GM23248 (cell line): Measurements from ENCODE around the gene TECTA. TPM values are rescaled to one million over a fixed set of nuclear protein-coding genes. Genes with fewer than 3 reads are reported as not detected.
A peak's percentile ranks its signal among the peaks of the same experiment; 100 is the strongest.

Experiments used
- DNase-seq: peaks from one replicate; pipeline ENCODE4 v3.0.0-alpha.2; 2015
- H2AFZ ChIP-seq: fragments of 200-600 bp; sonication (generic); 2 replicates; pipeline ENCODE4 v1.6.1; 2016; ENCODE audit warnings: antibody characterized with exemption
- H3F3A ChIP-seq: fragments of 200-600 bp; sonication (generic); 2 replicates; pipeline ENCODE4 v1.6.1; 2016; ENCODE audit warnings: mild to moderate bottlenecking, antibody characterized with exemption, mixed run types; ENCODE audit not compliant: insufficient read depth
- H3K27ac ChIP-seq: fragments of 200-600 bp; sonication (generic); 2 replicates; pipeline ENCODE4 v1.5.1; 2016; ENCODE audit warnings: mild to moderate bottlenecking
- H3K27me3 ChIP-seq: fragments of 200-600 bp; sonication (generic); replicated peaks from 2 replicates; pipeline ENCODE4 v1.6.1; 2016; ENCODE audit warnings: mild to moderate bottlenecking; ENCODE audit not compliant: insufficient read depth
- H3K36me3 ChIP-seq: fragments of 200-600 bp; sonication (generic); 2 replicates; pipeline ENCODE4 v1.6.1; 2016; ENCODE audit warnings: low read depth, mild to moderate bottlenecking
- H3K4me1 ChIP-seq: fragments of 200-600 bp; sonication (generic); 2 replicates; pipeline ENCODE4 v1.6.1; 2016; ENCODE audit warnings: mild to moderate bottlenecking; ENCODE audit not compliant: insufficient read depth
- H3K4me2 ChIP-seq: fragments of 200-600 bp; sonication (generic); one replicate; pipeline ENCODE4 v1.6.1; 2016; ENCODE audit warnings: mild to moderate bottlenecking; ENCODE audit not compliant: unreplicated experiment
- H3K4me3 ChIP-seq: fragments of 200-600 bp; sonication (generic); 2 replicates; pipeline ENCODE4 v1.5.1; 2016; ENCODE audit warnings: mild to moderate bottlenecking
- H3K79me2 ChIP-seq: fragments of 200-600 bp; sonication (generic); 2 replicates; pipeline ENCODE4 v1.6.1; 2016; ENCODE audit warnings: mild to moderate bottlenecking; ENCODE audit not compliant: insufficient read depth
- H3K9ac ChIP-seq: fragments of 200-600 bp; sonication (generic); 2 replicates; pipeline ENCODE4 v1.6.1; 2016; ENCODE audit warnings: mild to moderate bottlenecking
- H3K9me2 ChIP-seq: fragments of 200-600 bp; sonication (generic); 2 replicates; pipeline ENCODE4 v1.6.1; 2016; ENCODE audit warnings: mixed run types, mild to moderate bottlenecking, moderate library complexity; ENCODE audit not compliant: insufficient read depth
- H3K9me3 ChIP-seq: fragments of 200-600 bp; sonication (generic); one replicate; pipeline ENCODE4 v1.6.1; 2017; ENCODE audit warnings: low read depth
- H4K20me1 ChIP-seq: fragments of 200-600 bp; sonication (generic); 2 replicates; pipeline ENCODE4 v1.6.0; 2016; ENCODE audit not compliant: insufficient read depth
- EZH2 ChIP-seq: fragments of 200-600 bp; sonication (generic); IDR thresholded peaks from 2 replicates; pipeline ENCODE4 v1.6.1; 2018; ENCODE audit warnings: antibody characterized with exemption, mild to moderate bottlenecking; ENCODE audit not compliant: insufficient read depth, poor library complexity, severe bottlenecking
- EZH2phosphoT487 ChIP-seq: fragments of 200-600 bp; sonication (generic); IDR thresholded peaks from 2 replicates; pipeline ENCODE4 v1.6.1; 2018; ENCODE audit warnings: antibody characterized with exemption, moderate library complexity, mild to moderate bottlenecking, low read depth; ENCODE audit not compliant: insufficient read depth
- WGBS, 2 experiments: methylation state at CpG; one replicate each; pipeline ENCODE4 v1.1.6; 2015 to 2017; ENCODE audit warnings: low lambda C conversion rate in 2 of 2, low coverage in 1 of 2; ENCODE audit errors: missing lambda C conversion rate in 2 of 2; 5-methylcytosine and 5-hydroxymethylcytosine counted together
- in situ Hi-C: fragments of 300-500 bp; cut with MboI; formaldehyde crosslinking; loops from 2 replicates; pipeline ENCODE4 v1.15.0; 2020
- polyA plus RNA-seq: library from polyadenylated mRNA; unstranded; fragments of >200 nt; fragmentation: Nextera tagmentation; extraction: Ambion mirVana; gene quantifications from 2 replicates; pipeline ENCODE4 v1.2.1, GENCODE V29; 2016
- total RNA-seq: library from RNA; depleted of rRNA; stranded (reverse); fragments of >200 nt; shearing (Covaris generic); gene quantifications from 2 replicates; pipeline ENCODE4 v1.2.3, GENCODE V29; 2014

Gene TECTA
- total and polyA plus RNA-seq, 2 experiments from 2014 or later = under 0.01 to 0.08 TPM

- Histone ChIP-seq H3F3A (peaks cover 6% of the 10 kb centered on the region; the same call in 1 of the 2 replicates), H4K20me1 (no peaks in the 10 kb centered on the region), H3K9me3 (no peaks in the 10 kb centered on the region), H3K27me3 (no peaks in the 10 kb centered on the region), H2AFZ (no peak overlapping the region), H3K27ac (no peak overlapping the region), H3K79me2 (no peaks in the 10 kb centered on the region), H3K9ac (no peak overlapping the region), H3K4me3 (no peak overlapping the region), H3K4me1 (peaks cover 6% of the 10 kb centered on the region; the same call in 1 of the 2 replicates), H3K36me3 (no peaks in the 10 kb centered on the region), H3K4me2 (no peak overlapping the region), H3K9me2 (no peaks in the 10 kb centered on the region)
- in situ Hi-C loops = no loop called here
- TF ChIP-seq EZH2phosphoT487 (no peak), EZH2 (no peak)
- WGBS, 2 experiments = 90 to 91% methylated on average over 29 of the region's 29 CpGs
- no peak for DNase-seq
These were observed 28.6 kb downstream of the TECTA start for GRCh38 chr11:121129362-121130340.

GRCh38 chr11:121131656-121132055 is 30.6 kb downstream of the TECTA start:
- no peak for TF ChIP-seq EZH2
- no peak for TF ChIP-seq EZH2phosphoT487
- Histone ChIP-seq H3K27me3 (no peaks in the 10 kb centered on the region), H3K9me2 (no peaks in the 10 kb centered on the region), H3K36me3 (no peaks in the 10 kb centered on the region), H3K27ac (no peak overlapping the region), H3F3A (peaks cover 6% of the 10 kb centered on the region; the same call in 1 of the 2 replicates), H3K4me2 (no peak overlapping the region), H4K20me1 (no peaks in the 10 kb centered on the region), H3K4me1 (peaks cover 6% of the 10 kb centered on the region; the same call in 1 of the 2 replicates), H3K9ac (no peak overlapping the region), H2AFZ (no peak overlapping the region), H3K4me3 (no peak overlapping the region), H3K79me2 (no peaks in the 10 kb centered on the region), H3K9me3 (no peaks in the 10 kb centered on the region)
- in situ Hi-C loops = no loop called here
- 4% methylated on average over 6 of the region's 6 CpGs for WGBS, 2 experiments
- DNase-seq = peak; percentile 52

DNA sequence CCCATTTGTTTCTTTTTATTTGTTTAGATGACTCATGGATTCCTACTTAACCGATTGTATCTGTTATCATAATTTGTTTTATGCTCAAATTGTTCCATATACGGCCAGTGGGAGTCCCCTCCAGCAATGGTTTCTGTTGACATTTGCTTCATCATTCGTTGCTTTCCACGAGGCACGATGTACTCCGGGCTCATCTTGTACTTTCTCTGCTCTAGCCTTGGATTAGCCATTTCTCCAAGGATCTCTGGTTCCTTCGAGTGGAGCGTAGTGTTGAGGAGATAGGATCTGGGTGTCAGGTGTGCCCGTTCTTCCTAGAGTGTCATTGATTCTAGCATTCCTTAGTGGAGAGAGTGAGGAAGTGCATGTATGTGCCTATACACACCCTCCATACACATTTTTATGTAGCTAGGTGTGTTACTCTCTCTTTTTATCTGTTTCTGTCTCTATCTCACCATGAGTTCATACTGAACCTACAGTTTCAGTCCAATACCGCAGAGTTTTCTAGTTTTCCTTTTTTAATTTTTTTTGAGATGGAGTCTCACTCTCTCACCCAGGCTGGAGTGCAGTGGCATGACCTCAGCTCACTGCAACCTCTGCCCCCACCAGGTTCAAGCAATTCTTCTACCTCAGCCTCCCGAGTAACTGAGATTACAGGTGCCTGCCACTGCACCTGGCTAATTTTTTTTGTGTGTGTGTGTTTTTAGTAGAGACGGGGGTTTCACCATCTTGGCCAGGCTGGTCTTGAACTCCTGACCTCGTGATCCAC is 31.4 kb downstream of the TECTA start:
- 49 to 50% methylated on average over 12 to 13 of the region's 13 CpGs for WGBS, 2 experiments
- Histone ChIP-seq H3K36me3 (no peaks in the 10 kb centered on the region), H3K4me2 (no peak overlapping the region), H3K79me2 (no peaks in the 10 kb centered on the region), H3K4me1 (peaks cover 6% of the 10 kb centered on the region; the same call in 1 of the 2 replicates), H3K9me2 (no peaks in the 10 kb centered on the region), H3K9me3 (no peaks in the 10 kb centered on the region), H2AFZ (no peak overlapping the region), H3K27me3 (no peaks in the 10 kb centered on the region), H3K9ac (no peak overlapping the region), H4K20me1 (no peaks in the 10 kb centered on the region), H3K4me3 (no peak overlapping the region), H3K27ac (no peak overlapping the region), H3F3A (peaks cover 6% of the 10 kb centered on the region; the same call in 1 of the 2 replicates)
- in situ Hi-C loops = no loop called here
- TF ChIP-seq EZH2 = no peak
- no peak for TF ChIP-seq EZH2phosphoT487
- DNase-seq = peak; percentile 42

DNA sequence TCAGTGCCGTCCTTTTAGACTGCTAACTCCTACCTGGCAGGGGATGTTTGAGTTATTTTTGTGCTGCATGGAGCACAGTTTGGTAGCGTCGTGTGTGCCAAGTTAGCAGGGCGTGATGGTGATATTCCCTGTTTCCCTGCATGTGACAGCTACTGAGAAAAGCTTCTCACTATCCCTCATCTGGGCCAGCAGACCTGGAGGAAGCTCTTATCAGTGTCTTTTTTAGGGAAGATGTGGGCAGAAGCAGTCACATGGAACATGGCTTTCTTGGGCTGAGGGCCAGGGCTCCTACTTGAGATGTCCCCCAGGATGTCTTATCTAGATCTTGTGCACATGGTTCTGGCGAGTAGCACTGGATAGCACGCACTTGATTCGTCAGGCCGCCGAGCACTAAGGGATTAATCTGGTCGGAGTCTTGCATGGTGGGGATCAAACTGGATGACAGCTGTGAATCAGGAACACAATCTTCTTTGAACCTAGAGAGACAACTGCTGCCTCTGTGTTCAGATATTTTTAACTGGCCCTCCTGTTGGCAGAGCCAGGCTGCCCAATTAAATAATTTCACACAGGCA is 33.8 kb downstream of the TECTA start:
- Histone ChIP-seq H2AFZ (no peak overlapping the region), H3K27ac (no peak overlapping the region), H4K20me1 (no peaks in the 10 kb centered on the region), H3F3A (peaks cover 6% of the 10 kb centered on the region; the same call in 1 of the 2 replicates), H3K4me3 (no peak overlapping the region), H3K9me3 (no peaks in the 10 kb centered on the region), H3K9me2 (no peaks in the 10 kb centered on the region), H3K9ac (no peak overlapping the region), H3K79me2 (no peaks in the 10 kb centered on the region), H3K4me1 (peaks cover 6% of the 10 kb centered on the region; the same call in 1 of the 2 replicates), H3K36me3 (no peaks in the 10 kb centered on the region), H3K4me2 (no peak overlapping the region), H3K27me3 (no peaks in the 10 kb centered on the region)
- DNase-seq = no peak
- WGBS, 2 experiments = 78 to 82% methylated on average over 10 of the region's 10 CpGs
- in situ Hi-C loops = no loop called here
- no peak for TF ChIP-seq EZH2phosphoT487
- TF ChIP-seq EZH2 = no peak
